ENCODE data around the gene TXNRD2. TPM values are rescaled to one million over a fixed set of nuclear protein-coding genes. Genes with fewer than 3 reads are reported as not detected.

Gene TXNRD2
- total and polyA plus RNA-seq, 2 donors from 2014 or later, result 28.6 to 50.6 TPM

GRCh38 chr22:19971276-19972124 is 29.9 kb upstream of the TXNRD2 start:
- TF ChIP-seq CTCF (IDR thresholded peaks at IDR 0.05; ENCODE audit: borderline replicate concordance, extremely low read depth, insufficient read depth), result no peak
- intact Hi-C loops (cut with DNase I), result no loop called here
- DNase-seq (no peak), FAIRE-seq (no peak)
- peak overlapping the region; percentile 71 to 88 for H3K27ac ChIP-seq (ENCODE audit: low read depth in 2 of 2, low read length in 2 of 2)
- H3K9ac ChIP-seq (ENCODE audit: low read length in 3 of 3), result no peak overlapping the region
- no peak overlapping the region for H3K4me3 ChIP-seq (ENCODE audit: low read length in 3 of 3)
- H3K27me3 ChIP-seq (ENCODE audit: control insufficient read depth, insufficient read depth, low read length), result no peaks in the 10 kb centered on the region
- H3K36me3 ChIP-seq (ENCODE audit: control insufficient read depth in 2 of 3, insufficient read depth in 3 of 3, low read length in 3 of 3), result peaks cover 0 to 11% (median 2%) of the 10 kb centered on the region in 3 donors
- no peaks in the 10 kb centered on the region for H3K9me3 ChIP-seq (ENCODE audit: control insufficient read depth in 2 of 3, insufficient read depth in 1 of 3, low read length in 3 of 3)
- peaks cover 0 to 18% (median 0%) of the 10 kb centered on the region in 3 donors for H3K4me1 ChIP-seq (ENCODE audit: control insufficient read depth in 2 of 3, insufficient read depth in 2 of 3, low read depth in 1 of 3, low read length in 3 of 3)

GRCh38 chr22:19970479-19971275 is 29.1 kb upstream of the TXNRD2 start:
- intact Hi-C loops (cut with DNase I), result no loop called here
- H3K4me1 ChIP-seq (ENCODE audit: control insufficient read depth in 2 of 3, insufficient read depth in 2 of 3, low read depth in 1 of 3, low read length in 3 of 3), result peaks cover 0 to 18% (median 0%) of the 10 kb centered on the region in 3 donors
- TF ChIP-seq CTCF (IDR thresholded peaks at IDR 0.05; ENCODE audit: borderline replicate concordance, extremely low read depth, insufficient read depth), result peak; percentile 94
- DNase-seq (peak in 4 of 5 donors; percentile 45 to 86 (median 70)), FAIRE-seq (no peak)
- H3K9ac ChIP-seq (ENCODE audit: low read length in 3 of 3), result no peak overlapping the region
- H3K27ac ChIP-seq (ENCODE audit: low read depth in 2 of 2, low read length in 2 of 2), result peak overlapping the region; percentile 71 to 88
- H3K36me3 ChIP-seq (ENCODE audit: control insufficient read depth in 2 of 3, insufficient read depth in 3 of 3, low read length in 3 of 3), result peaks cover 0 to 11% (median 2%) of the 10 kb centered on the region in 3 donors
- no peaks in the 10 kb centered on the region for H3K9me3 ChIP-seq (ENCODE audit: control insufficient read depth in 2 of 3, insufficient read depth in 1 of 3, low read length in 3 of 3)
- no peak overlapping the region for H3K4me3 ChIP-seq (ENCODE audit: low read length in 3 of 3)
- H3K27me3 ChIP-seq (ENCODE audit: control insufficient read depth, insufficient read depth, low read length), result no peaks in the 10 kb centered on the region

GRCh38 chr22:19970031-19970478 is 28.4 kb upstream of the TXNRD2 start:
- Histone ChIP-seq H3K27ac (ENCODE audit: low read depth in 2 of 2, low read length in 2 of 2) (peak overlapping the region; percentile 56 to 71), H3K9ac (ENCODE audit: low read length in 3 of 3) (no peak overlapping the region), H3K4me3 (ENCODE audit: low read length in 3 of 3) (no peak overlapping the region), H3K36me3 (ENCODE audit: control insufficient read depth in 2 of 3, insufficient read depth in 3 of 3, low read length in 3 of 3) (peaks cover 0 to 11% (median 2%) of the 10 kb centered on the region in 3 donors), H3K27me3 (ENCODE audit: control insufficient read depth, insufficient read depth, low read length) (no peaks in the 10 kb centered on the region), H3K9me3 (ENCODE audit: control insufficient read depth in 2 of 3, insufficient read depth in 1 of 3, low read length in 3 of 3) (no peaks in the 10 kb centered on the region), H3K4me1 (ENCODE audit: control insufficient read depth in 2 of 3, insufficient read depth in 2 of 3, low read depth in 1 of 3, low read length in 3 of 3) (peaks cover 0 to 18% (median 0%) of the 10 kb centered on the region in 3 donors)
- intact Hi-C loops (cut with DNase I), result no loop called here
- no peak for TF ChIP-seq CTCF (IDR thresholded peaks at IDR 0.05; ENCODE audit: borderline replicate concordance, extremely low read depth, insufficient read depth)
- FAIRE-seq (no peak), DNase-seq (peak in 1 of 5 donors; percentile 72)
